HL-60 (cell line): ENCODE data around the gene ODF4.

Experiments
- DNase-seq, 2 experiments: peaks; one replicate each; pipeline ENCODE4 v3.0.0-alpha.2; 2010 to 2020; ENCODE audit warnings: low read depth in 1 of 2, low spot score in 1 of 2
- H3K27ac ChIP-seq: fragments of 250-450 bp; sonication (Bioruptor Pico); replicated peaks from 2 replicates; pipeline ENCODE4 v1.5.1; 2020; ENCODE audit warnings: mild to moderate bottlenecking, moderate library complexity
- H3K27me3 ChIP-seq: fragments of 250-450 bp; sonication (Bioruptor Pico); 2 replicates; pipeline ENCODE4 v1.5.1; 2021; ENCODE audit warnings: mild to moderate bottlenecking, moderate library complexity; ENCODE audit not compliant: insufficient read depth, poor library complexity, severe bottlenecking
- H3K4me3 ChIP-seq: replicated peaks from 2 replicates; pipeline ENCODE4 v1.5.1; 2011; ENCODE audit warnings: mild to moderate bottlenecking, control low read depth, low read length; ENCODE audit not compliant: insufficient read depth
- CTCF ChIP-seq: IDR thresholded peaks from one replicate; pipeline ENCODE4 v1.5.1; 2011; ENCODE audit warnings: low read length, control low read depth, inconsistent platforms; ENCODE audit not compliant: insufficient read depth
- GABPA ChIP-seq: IDR thresholded peaks from 2 replicates; pipeline ENCODE4 v1.6.1; 2012; ENCODE audit warnings: low read depth
- POLR2AphosphoS5 ChIP-seq: IDR thresholded peaks from 2 replicates; pipeline ENCODE4 v1.6.1; 2012; ENCODE audit warnings: low read depth
- REST ChIP-seq: IDR thresholded peaks from 2 replicates; pipeline ENCODE4 v1.6.1; 2012; ENCODE audit warnings: low read depth; ENCODE audit not compliant: insufficient replicate concordance
- SPI1 ChIP-seq: IDR thresholded peaks from 2 replicates; pipeline ENCODE4 v1.6.1; 2012; ENCODE audit warnings: low read depth, mild to moderate bottlenecking, borderline replicate concordance

ODF4 gene

GRCh38 chr17:8392274-8392673 is 52.6 kb downstream of the ODF4 start:
- TF ChIP-seq CTCF (no peak), GABPA (no peak), POLR2AphosphoS5 (no peak), REST (no peak), SPI1 (no peak)
- DNase-seq, result no peak
- H3K27me3 ChIP-seq, result no peaks in the 10 kb centered on the region
- no peak overlapping the region for H3K27ac ChIP-seq
- H3K4me3 ChIP-seq, result no peak overlapping the region

GRCh38 chr17:8392674-8393469 is 53.2 kb downstream of the ODF4 start:
- Histone ChIP-seq H3K27me3 (no peaks in the 10 kb centered on the region), H3K27ac (no peak overlapping the region)

More at GRCh38 chr17:8392674-8393469, 53.2 kb downstream of the ODF4 start:
- no peak overlapping the region for H3K4me3 ChIP-seq
- no peak for DNase-seq
- TF ChIP-seq GABPA (no peak), CTCF (no peak), SPI1 (no peak), REST (no peak), POLR2AphosphoS5 (no peak)
